HG03108 (cell line): ENCODE data around the gene CACNB1.
A peak's percentile ranks its signal among the peaks of the same experiment; 100 is the strongest.

Experiments
- ATAC-seq: cut with Tn5 transposase; IDR thresholded peaks from one replicate; pipeline ENCODE4 v1.9.1; 2021; ENCODE audit warnings: moderate library complexity; ENCODE audit not compliant: unreplicated experiment

CACNB1 gene

GRCh38 chr17:39204245-39204644 lies 6.8 kb upstream of the CACNB1 start:
- ATAC-seq, result no peak

- ATAC-seq, result no peak
Measured at GRCh38 chr17:39200957-39201510, 3.6 kb upstream of the CACNB1 start.

GRCh38 chr17:39200070-39200879 lies 2.8 kb upstream of the CACNB1 start, which contains the start of gene RPL19:
Gene RPL19, plus strand, starts transcription at chr17:39200283. Its CDS starts 62 bp downstream, at chr17:39200345.
- ATAC-seq, result peak; percentile 44

GRCh38 chr17:39199820-39200069 lies 2.3 kb upstream of the CACNB1 start:
- ATAC-seq, result peak; percentile 43

GRCh38 chr17:39198186-39198566 lies 707 bp upstream of the CACNB1 start:
- no peak for ATAC-seq

- ATAC-seq, result no peak
Measured at GRCh38 chr17:39196808-39197291, 619 bp downstream of the CACNB1 start.

- no peak for ATAC-seq
Measured at GRCh38 chr17:39196241-39196807, 1.1 kb downstream of the CACNB1 start.

- no peak for ATAC-seq
Measured at GRCh38 chr17:39195568-39196160, 1.8 kb downstream of the CACNB1 start.

GRCh38 chr17:39194985-39195524 lies 2.4 kb downstream of the CACNB1 start:
- no peak for ATAC-seq

GRCh38 chr17:39194089-39194984 lies 3.1 kb downstream of the CACNB1 start:
- ATAC-seq, result no peak

GRCh38 chr17:39193346-39193745 lies 4.1 kb downstream of the CACNB1 start:
- no peak for ATAC-seq

GRCh38 chr17:39192901-39193300 lies 4.6 kb downstream of the CACNB1 start:
- no peak for ATAC-seq

GRCh38 chr17:39191750-39192510 lies 5.5 kb downstream of the CACNB1 start:
- ATAC-seq, result no peak

- ATAC-seq, result no peak
Measured at GRCh38 chr17:39187152-39187830, 10.2 kb downstream of the CACNB1 start.

GRCh38 chr17:39186481-39187002 lies 10.9 kb downstream of the CACNB1 start:
- ATAC-seq, result no peak

GRCh38 chr17:39183720-39184119 lies 13.7 kb downstream of the CACNB1 start:
- no peak for ATAC-seq

- ATAC-seq, result no peak
Measured at GRCh38 chr17:39183045-39183444, 14.4 kb downstream of the CACNB1 start.

- ATAC-seq, result no peak
Measured at GRCh38 chr17:39181303-39181702, 16.2 kb downstream of the CACNB1 start.

GRCh38 chr17:39178536-39178935 lies 18.9 kb downstream of the CACNB1 start:
- ATAC-seq, result no peak
